Ovary (tissue), 9 donors: ENCODE results near the gene NOX5. TPM values are rescaled to one million over a fixed set of nuclear protein-coding genes. Genes with fewer than 3 reads are reported as not detected.

Experiments used
- DNase-seq, 5 donors: peaks; one replicate each; pipeline ENCODE4 v3.0.0-alpha.2; 2019 to 2020
- H3K27ac ChIP-seq, 2 donors: fragments of 200-600 bp; one replicate each; pipeline versions ENCODE4 v1.5.1 to v1.8.0; 2019 to 2022
- H3K27me3 ChIP-seq: fragments of 200-600 bp; one replicate; pipeline ENCODE4 v1.8.0; 2022
- H3K36me3 ChIP-seq: fragments of 200-600 bp; sonication (generic); one replicate; pipeline ENCODE4 v1.5.1; 2019
- H3K4me1 ChIP-seq: one replicate; pipeline ENCODE4 v1.8.1; 2013; ENCODE audit warnings: mild to moderate bottlenecking, moderate library complexity; ENCODE audit not compliant: insufficient read depth
- H3K4me3 ChIP-seq: fragments of 200-600 bp; sonication (generic); one replicate; pipeline ENCODE4 v1.5.1; 2017
- H3K9me3 ChIP-seq, 2 donors: fragments of 200-600 bp in 1 of 2; sonication (generic) in 1 of 2; one replicate each; pipeline versions ENCODE4 v1.5.1 to v1.8.1; 2013 to 2019; ENCODE audit warnings: mild to moderate bottlenecking in 1 of 2, moderate library complexity in 1 of 2
- CTCF ChIP-seq, 3 donors: fragments of 450-650 bp in 2 of 3; fragments of 200-600 bp in 1 of 3; IDR thresholded peaks; one replicate each; pipeline versions ENCODE4 v1.5.1 to v1.8.0; 2016 to 2022; ENCODE audit warnings: antibody characterized with exemption in 3 of 3, mild to moderate bottlenecking in 1 of 3
- EP300 ChIP-seq: sonication (generic); formaldehyde crosslinking; IDR thresholded peaks from one replicate; pipeline ENCODE4 v1.6.1; 2017; ENCODE audit warnings: antibody characterized with exemption
- POLR2A ChIP-seq: fragments of 450-650 bp; IDR thresholded peaks from one replicate; pipeline ENCODE4 v1.6.1; 2017; ENCODE audit warnings: antibody characterized with exemption, mild to moderate bottlenecking, moderate library complexity
- WGBS, 3 donors: extraction: QIAGEN DNeasy Blood & Tissue Kit in 1 of 3; methylation state at CpG; one replicate each; pipeline versions ENCODE4 v1.1.5 to v1.1.7; 2013 to 2017; 5-methylcytosine and 5-hydroxymethylcytosine counted together
- intact Hi-C, 4 donors: fragments of 100-400 bp; cut with DNase I; formaldehyde crosslinking; loops; one replicate each; pipeline versions ENCODE4 v1.11.0 to v1.15.1; 2022 to 2023
- polyA plus RNA-seq, 2 donors: library from polyadenylated mRNA; stranded (reverse); fragments of 200-250 nt in 1 of 2; fragments of 350-450 nt in 1 of 2; fragmentation: Illumina TruSeq in 1 of 2; extraction: RNeasy Lipid Tissue Mini Kit (QIAGEN cat#74804) in 1 of 2; gene quantifications; one replicate each; pipeline ENCODE4 v1.2.3, GENCODE V29; 2013 to 2014
- total RNA-seq, 7 donors: library from RNA; depleted of rRNA in 2 of 7; stranded (reverse); fragments of >200 nt in 2 of 7; fragmentation: NEBNext Ultra II Directional in 3 of 7; extraction: Animal tissue kit (Norgen Biotek cat#: 25700) in 3 of 7; gene quantifications; one replicate each; pipeline versions ENCODE4 v1.1.0 to v1.2.4, GENCODE V29; 2016 to 2023
- donor health status: DM: no; HTN: no; CAD: no; lungs with moderate emphysema.
- donor health status: DM: no; HTN: no; CAD: no.
- donor health status: Bipolar disorder and iron deficiency.
- donor health status: DM: yes; HTN: yes; CAD: no.
- donor health status: DM: no; HTN: no; CAD: no.
- donor health status: DM: yes; HTN: yes; CAD: no.

The NOX5 gene
- total and polyA plus RNA-seq, 9 donors = 0.10 to 1.5 (median 0.42) TPM; not detected in 1

DNA sequence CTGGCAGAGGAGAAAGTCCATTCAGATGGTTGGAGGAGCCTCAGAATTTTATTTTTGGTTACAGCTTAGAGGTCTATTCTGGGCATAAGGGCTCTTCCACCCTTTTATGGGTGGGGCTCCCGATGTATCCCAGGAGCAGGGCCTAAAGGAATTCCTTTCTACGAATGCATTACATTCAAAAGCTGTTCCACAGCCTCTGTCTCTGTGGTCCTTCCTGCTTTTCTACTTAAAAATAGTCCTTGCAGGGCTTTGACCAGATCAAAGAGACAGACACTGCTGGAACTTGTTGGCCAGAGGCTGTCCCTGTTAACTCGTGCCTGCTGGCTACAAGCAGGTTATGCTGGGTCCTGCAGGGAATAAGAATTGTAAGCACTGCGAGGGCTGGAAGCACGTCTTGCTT, 14.4 kb upstream of the NOX5 start:
- intact Hi-C loops = no loop called here
- Histone ChIP-seq H3K4me1 (no peaks in the 10 kb centered on the region), H3K27me3 (no peaks in the 10 kb centered on the region), H3K4me3 (no peak overlapping the region), H3K27ac (no peak overlapping the region), H3K36me3 (no peaks in the 10 kb centered on the region), H3K9me3 (no peaks in the 10 kb centered on the region)
- no peak for DNase-seq
- 63 to 77% (median 64%) methylated on average over 5 of the region's 5 CpGs for WGBS, 3 donors
- no peak for TF ChIP-seq EP300
- no peak for TF ChIP-seq POLR2A
- no peak for TF ChIP-seq CTCF (IDR thresholded peaks at IDR 0.05)

- no peak overlapping the region for H3K27ac ChIP-seq
- no peak for DNase-seq
- no peak overlapping the region for H3K4me3 ChIP-seq
- WGBS, 3 donors = 45 to 57% (median 55%) methylated on average over 4 of the region's 4 CpGs
- no peaks in the 10 kb centered on the region for H3K36me3 ChIP-seq
- H3K9me3 ChIP-seq = no peaks in the 10 kb centered on the region
- intact Hi-C loops = no loop called here
- H3K27me3 ChIP-seq = no peaks in the 10 kb centered on the region
- no peak for TF ChIP-seq POLR2A
- TF ChIP-seq EP300 = no peak
- TF ChIP-seq CTCF (IDR thresholded peaks at IDR 0.05) = no peak
- no peaks in the 10 kb centered on the region for H3K4me1 ChIP-seq
Measured at GRCh38 chr15:69000725-69001503, 13.6 kb upstream of the NOX5 start.

- H3K36me3 ChIP-seq = no peaks in the 10 kb centered on the region
- no peaks in the 10 kb centered on the region for H3K4me1 ChIP-seq
- WGBS, 3 donors = 80 to 90% (median 90%) methylated on average over 4 of the region's 4 CpGs
- H3K4me3 ChIP-seq = no peak overlapping the region
- peaks cover 0 to 5% of the 10 kb centered on the region in 2 donors for H3K9me3 ChIP-seq
- no peaks in the 10 kb centered on the region for H3K27me3 ChIP-seq
- H3K27ac ChIP-seq = no peak overlapping the region
- intact Hi-C loops = no loop called here
- TF ChIP-seq POLR2A = no peak
- no peak for TF ChIP-seq EP300
- TF ChIP-seq CTCF (IDR thresholded peaks at IDR 0.05) = no peak
- no peak for DNase-seq
Measured at GRCh38 chr15:69002783-69003182, 11.7 kb upstream of the NOX5 start.

DNA sequence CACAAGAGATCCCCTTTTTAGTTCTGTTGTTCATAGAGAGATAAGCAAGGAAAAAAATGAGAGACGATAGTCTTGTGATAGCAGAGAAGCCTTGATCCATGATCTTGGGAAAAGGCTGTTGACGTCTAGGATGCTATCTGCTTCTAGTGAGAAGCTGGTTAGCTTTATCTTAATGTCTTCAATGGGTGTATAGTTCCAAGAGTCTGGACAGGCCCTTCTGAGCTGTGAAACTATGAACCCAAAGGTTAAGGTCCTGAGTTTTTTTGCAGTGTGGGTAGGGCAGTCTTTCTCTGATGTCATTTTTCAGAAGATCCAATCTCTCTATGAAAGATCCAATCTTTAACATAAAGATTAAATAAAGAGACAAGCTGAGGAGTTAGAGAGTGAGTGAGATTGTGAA, 10.5 kb upstream of the NOX5 start:
- no peak for TF ChIP-seq POLR2A
- no peak for TF ChIP-seq CTCF (IDR thresholded peaks at IDR 0.05)
- no peak for TF ChIP-seq EP300
- Histone ChIP-seq H3K27ac (no peak overlapping the region), H3K9me3 (peaks cover 0 to 5% of the 10 kb centered on the region in 2 donors), H3K4me1 (no peaks in the 10 kb centered on the region), H3K27me3 (no peaks in the 10 kb centered on the region), H3K36me3 (no peaks in the 10 kb centered on the region), H3K4me3 (no peak overlapping the region)
- intact Hi-C loops = no loop called here
- no peak for DNase-seq
- 86 to 89% (median 87%) methylated on average over 2 of the region's 2 CpGs for WGBS, 3 donors
